Measurements from ENCODE around the gene C1QTNF7.

DNA sequence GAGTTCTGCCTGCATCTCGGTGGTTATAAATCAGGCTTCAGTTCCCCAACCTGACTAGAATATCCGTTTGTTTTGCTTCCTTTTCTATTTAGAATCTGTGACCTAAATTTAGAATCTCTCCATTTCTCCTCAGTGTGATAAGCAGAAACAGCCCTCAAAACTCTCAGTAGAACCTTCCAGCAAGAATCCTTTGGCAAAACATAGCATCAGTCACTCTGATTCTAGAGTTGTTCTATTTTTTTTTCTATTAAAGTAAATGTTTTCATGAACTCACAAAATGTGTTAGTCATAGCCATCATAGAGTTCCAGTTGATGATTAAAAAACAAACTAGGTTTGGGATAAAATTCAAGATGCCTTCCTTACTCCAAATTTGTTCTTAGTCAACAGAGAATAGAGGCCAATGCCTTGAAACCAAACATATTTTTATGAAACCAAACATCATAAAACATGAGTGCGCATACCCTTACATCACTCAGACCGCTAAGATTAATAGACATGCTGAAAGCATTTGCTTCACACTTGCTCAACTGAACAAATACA, 13.2 kb upstream of the C1QTNF7 start:
- no peak for TF ChIP-seq POLR2A (IDR thresholded peaks at IDR 0.05)
- TF ChIP-seq, protein P1, sequence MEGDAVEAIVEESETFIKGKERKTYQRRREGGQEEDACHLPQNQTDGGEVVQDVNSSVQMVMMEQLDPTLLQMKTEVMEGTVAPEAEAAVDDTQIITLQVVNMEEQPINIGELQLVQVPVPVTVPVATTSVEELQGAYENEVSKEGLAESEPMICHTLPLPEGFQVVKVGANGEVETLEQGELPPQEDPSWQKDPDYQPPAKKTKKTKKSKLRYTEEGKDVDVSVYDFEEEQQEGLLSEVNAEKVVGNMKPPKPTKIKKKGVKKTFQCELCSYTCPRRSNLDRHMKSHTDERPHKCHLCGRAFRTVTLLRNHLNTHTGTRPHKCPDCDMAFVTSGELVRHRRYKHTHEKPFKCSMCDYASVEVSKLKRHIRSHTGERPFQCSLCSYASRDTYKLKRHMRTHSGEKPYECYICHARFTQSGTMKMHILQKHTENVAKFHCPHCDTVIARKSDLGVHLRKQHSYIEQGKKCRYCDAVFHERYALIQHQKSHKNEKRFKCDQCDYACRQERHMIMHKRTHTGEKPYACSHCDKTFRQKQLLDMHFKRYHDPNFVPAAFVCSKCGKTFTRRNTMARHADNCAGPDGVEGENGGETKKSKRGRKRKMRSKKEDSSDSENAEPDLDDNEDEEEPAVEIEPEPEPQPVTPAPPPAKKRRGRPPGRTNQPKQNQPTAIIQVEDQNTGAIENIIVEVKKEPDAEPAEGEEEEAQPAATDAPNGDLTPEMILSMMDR (IDR thresholded peaks at IDR 0.05), result no peak

Data from vagina (tissue), 2 donors.